ENCODE measurements around the gene HMGCS2.
A peak's percentile ranks its signal among the peaks of the same experiment; 100 is the strongest.
"Not testable (repeated sequence)": the region's sequence is repeated elsewhere in the genome, so short reads cannot be mapped to it uniquely, and the experiment has no call there.

The HMGCS2 gene

DNA sequence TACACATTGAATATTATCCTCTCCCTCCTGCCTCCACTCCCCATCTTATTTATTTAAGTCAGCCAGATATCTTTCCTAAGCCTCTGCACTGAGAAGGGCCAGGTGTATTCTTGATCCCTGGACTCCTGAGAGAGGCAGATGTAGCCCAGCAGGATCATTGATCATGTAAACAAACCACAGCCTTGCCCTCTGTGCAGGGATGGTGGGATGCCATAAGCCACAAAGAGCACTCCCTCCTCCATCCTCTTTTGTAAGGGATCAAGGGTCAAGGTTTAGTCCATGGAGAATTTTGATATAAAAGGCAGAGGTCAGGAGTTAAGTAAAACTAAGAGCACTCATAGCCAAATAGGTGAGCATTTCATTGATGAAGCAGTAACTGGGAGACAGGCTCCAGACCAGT is 39.7 kb downstream of the HMGCS2 start:
- no peak for DNase-seq (ENCODE audit: low spot score)

DNA sequence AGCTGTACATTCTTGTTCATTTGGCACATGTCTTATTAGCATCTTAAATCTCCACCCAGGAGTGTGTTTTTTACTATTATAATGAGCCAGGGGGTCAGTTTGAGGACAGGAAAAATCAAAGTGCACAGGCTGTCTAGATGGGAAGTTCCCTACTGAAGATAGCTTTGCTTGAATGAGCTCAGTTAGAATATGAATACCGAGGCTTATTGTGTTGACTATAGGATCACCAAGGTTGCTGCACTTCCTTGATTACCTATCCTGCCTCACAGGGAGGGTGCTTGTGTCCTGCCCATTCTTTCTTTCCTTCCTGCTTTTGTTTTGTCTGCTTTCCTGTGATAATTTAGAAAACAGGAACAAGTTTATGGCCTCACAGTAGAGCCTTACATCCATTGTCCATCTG is 40.7 kb downstream of the HMGCS2 start:
- DNase-seq (ENCODE audit: low spot score), result no peak

DNA sequence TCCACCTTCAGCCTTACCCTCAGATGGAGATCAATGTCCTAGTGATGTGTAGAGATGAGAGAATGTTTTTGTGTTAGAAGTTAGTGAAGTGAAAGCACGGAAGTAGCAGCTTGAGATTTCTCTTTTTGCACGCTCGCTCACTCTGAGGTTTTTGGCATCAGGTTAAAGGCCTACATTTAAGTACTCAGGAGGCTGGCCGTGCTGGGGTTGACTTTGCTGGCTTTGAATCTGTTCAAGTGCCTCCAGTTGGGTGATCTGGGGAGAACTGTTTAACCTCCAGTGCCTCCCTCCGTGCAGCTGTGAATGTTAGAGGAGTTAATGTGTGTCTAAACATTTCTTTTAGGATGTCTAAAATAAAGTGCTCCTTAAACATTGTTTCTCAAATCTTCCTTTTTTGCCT is 43.1 kb downstream of the HMGCS2 start:
- DNase-seq (ENCODE audit: low spot score), result no peak

DNA sequence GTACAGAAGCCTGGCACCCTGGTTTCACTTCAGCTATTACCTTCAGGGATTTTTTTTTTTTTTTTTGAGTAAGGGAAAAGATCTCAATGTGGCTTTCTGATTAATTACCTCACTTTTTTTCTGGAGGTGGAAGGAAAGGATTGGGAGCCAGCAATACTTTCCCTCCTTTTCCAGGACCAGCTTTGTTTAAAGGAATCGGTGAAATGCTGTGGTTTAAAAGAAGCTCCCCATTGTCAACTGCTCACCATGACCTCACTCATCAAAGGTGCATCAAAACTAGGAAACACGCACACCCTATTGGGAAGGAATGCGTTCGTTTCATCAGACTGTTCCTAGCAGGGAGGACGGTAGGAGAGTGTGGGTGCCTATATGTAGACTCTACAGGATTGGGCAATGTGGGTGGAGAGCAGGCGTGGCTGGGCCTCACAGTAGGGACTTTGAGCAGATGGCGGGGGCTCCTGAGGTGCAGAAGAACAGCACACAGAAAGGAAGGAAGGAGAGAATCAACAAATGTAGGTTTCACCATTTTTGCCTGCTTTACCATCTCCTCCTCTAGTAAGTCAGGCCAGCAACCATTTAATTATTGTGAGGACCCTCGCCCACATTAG is 44.0 kb downstream of the HMGCS2 start:
- DNase-seq (ENCODE audit: low spot score), result no peak

DNA sequence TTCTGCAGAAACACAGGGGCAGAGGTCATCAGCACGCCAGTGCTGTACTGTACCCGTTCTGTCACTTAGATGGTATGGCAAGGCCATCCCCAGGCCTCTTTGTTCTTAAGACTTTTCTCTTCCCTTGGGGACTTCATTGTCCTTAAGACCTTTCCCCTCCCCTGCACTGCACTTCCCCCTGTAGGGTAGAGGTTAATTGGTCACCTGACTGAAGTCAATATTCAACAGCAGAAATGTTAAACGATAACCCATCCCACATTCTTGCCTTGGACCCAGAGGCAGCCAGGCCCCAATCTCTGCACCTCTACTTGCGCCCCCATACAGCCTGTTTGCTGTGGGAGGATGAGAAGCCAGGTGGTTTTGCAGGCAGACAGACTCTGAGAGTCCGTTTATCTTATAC is 46.8 kb downstream of the HMGCS2 start:
- DNase-seq (ENCODE audit: low spot score), result no peak

DNA sequence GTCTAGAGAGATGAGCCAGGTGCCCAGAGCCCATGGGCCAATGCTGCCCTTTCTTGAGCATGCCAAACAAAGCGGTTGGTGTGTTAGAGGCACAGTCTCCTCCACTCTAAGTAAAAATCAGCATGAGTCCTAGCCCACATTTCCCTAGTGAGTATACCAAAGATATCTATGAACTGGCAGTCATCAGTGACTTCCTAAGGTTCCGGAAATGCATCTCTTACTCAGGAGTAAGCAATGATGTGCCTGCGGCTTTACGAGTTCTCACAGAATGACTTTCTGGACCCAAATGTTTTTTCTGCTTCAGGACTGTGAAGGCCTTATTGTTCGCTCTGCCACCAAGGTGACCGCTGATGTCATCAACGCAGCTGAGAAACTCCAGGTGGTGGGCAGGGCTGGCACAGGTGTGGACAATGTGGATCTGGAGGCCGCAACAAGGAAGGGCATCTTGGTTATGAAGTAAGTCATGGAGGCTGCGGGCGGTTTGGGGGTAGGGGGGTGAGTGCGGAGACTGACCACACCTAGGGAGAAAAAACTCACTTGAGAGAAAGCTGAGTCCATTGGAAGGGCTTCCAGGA is 47.8 kb downstream of the HMGCS2 start:
- DNase-seq (ENCODE audit: low spot score), result no peak

DNA sequence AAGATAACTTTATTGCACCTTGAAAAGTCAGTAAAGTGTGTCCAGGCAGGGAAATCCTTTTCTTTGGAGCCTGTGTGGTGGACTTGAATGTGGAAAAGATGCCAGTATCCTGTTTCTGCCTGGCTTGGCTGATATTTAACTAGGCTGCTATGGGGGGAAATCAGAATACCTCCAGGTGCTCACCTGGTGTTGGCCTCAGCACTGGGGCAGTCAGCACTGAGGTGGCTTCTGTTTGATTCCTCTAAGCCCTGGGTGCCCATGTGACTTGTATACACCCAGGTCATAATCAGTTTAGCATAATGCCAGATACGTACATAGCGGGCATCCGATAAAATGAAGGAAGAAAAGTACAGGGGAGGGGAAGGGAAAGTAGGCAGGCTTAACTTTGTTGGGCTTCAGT is 49.7 kb downstream of the HMGCS2 start:
- DNase-seq (ENCODE audit: low spot score), result no peak

DNA sequence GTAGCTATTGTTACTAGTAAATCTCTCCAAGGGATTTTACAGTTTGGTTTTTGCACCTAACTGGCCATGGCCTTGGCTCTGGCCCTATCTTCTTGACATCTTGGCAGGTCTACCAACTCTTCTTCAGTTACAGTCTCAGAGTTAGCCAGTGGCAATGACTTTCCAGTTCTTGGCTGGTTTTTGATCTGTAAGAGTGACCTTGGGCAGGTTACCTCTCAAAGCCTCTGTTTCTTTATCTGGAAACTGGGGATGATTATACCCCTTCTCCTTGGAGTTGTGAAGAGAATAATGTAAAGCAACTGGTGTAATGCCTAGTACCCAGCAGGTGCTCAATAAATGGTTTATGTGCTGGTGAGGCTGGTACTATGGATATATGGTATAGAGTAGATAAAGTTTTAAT is 50.3 kb downstream of the HMGCS2 start:
- no peak for DNase-seq (ENCODE audit: low spot score)

DNA sequence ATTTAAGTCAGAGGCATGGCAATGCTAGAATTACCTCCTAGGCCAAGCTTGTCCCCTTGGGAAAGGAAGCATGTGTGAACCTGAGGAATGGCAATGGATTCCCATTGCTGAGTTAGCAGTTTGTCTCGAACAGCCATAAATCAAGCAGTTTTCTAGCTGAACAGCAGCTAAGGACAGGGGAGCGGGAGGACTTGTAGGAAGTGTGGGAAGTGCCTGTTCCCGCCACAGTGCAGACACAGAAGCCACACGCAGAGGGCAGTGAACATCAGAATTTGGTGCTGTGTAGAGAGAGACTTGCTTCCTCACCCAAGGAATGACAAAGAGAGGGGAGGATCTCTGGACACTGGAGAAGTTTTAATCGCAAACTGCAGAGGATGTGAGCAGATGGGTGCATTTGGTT is 53.2 kb downstream of the HMGCS2 start:
- no peak for DNase-seq (ENCODE audit: low spot score)

DNA sequence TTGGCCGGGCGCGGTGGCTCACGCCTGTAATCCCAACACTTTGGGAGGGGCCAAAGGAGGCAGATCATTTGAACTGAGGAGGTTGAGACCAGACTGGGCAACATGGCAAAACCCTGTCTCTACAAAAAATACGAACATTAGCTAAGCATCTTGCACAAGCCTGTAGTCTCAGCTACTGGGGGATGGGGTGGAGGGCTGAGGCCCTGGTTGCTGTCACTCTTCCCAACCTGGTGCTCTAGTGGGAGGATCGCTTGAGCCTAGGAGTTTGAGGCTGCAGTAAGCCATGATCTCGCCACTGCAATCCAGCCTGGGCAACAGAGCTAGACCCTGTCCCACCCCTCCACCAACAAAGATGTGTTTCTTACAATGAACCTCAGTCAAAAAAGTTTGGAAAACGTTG is 54.1 kb downstream of the HMGCS2 start:
- peak; percentile 42 for DNase-seq (ENCODE audit: low spot score)

DNA sequence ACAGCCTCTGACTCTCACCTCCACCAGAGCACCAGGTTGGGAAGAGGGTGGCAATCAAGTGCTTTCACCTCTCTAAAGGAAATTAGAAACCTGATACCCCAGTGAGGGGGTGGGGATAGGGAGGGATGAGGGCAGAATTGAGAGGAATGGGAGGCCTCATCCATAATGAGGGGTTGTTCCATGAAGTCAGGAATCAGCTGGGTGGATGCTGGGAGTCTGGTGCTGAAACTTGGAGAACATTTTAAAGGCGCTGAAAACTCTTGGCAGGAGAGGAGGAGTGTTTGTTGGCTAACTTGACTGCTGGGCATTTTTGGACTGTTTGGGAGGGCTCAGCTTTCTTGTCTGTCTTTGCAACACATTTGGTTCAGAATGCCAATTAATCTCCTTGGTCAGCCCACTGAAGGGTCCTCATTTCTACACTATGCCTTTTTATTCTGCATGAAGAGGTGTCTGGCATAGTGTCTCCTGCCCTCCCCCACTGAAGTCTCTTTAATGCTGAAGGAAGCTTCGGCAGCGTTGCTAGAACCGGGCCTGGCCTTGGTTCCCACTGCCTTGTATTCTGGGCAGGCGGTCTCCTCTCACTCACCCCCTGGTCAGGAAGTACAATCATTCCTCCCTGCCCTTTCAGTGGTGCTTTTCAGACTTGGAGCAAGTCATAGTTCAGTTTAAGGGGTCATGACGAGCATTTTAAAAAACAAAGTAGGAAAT is 54.8 kb downstream of the HMGCS2 start:
- peak; percentile 52 for DNase-seq (ENCODE audit: low spot score)

DNA sequence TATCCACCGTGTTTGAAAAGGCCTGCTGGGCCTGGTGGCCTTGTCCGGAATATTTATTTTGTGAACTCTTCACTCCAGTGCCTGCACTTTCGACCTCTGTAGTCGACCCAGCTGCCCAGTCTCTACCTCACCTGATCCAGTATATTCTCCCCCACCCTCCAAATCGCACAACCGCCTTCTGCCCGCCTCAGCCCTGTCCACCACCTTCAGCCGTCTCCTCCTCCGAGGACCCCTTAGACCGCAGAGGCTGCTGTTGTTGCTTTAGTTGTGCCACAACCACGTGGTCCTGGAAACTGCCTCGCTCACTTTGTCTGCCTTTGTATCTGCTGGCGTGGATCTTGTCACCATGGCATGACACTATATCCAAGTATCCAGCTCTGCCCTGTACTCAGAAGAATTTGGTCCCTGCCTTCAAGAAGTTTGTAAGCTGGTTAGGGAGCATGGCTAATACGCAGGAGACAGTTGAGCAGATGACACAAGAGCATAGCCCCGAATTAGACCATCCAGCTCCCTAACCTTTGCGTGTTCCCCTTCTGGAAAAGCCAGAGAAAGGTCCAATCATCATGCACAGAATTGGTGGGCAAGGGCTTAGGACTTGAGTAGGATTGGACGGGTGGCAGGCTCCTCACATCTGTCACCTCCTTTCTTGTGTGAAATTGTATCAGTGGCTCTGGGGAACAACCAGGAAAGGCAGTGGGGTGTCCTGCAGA is 55.5 kb downstream of the HMGCS2 start:
- no peak for DNase-seq (ENCODE audit: low spot score)

DNA sequence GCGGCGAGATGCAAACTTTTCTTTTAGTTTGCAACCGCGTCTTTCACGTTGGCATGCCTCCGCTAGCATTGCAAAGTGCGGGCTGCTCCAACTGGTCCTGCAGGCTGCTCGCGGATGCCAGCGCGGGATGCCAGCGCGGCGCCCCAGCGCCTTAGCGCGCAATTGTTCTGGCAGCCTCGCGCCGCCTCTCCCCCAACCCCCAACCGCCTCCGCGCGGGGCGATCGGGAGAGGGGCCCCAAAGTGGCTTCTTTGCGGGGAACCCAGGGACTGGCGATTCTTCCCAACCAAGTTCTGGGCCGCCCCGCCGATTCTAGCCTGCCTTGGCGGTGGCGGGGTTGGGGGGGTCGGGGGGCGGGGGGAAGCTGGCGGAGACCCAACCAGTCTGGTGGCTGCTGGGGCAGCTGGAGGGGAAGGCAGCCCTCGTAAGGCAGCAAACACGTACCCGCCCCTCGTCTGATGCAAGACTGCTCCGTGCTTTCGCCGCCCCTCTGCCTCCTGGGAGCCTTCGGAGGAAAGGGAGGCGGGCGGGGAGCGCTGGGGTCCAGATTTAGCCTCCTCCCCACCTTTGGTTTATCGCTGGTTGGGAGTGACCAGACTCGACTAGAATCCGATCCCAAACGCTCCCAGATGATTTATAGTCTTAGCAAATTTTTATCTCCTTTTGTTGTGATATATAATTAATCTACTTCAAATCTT is 56.2 kb downstream of the HMGCS2 start:
- peak; percentile 95 for DNase-seq (ENCODE audit: low spot score)

DNA sequence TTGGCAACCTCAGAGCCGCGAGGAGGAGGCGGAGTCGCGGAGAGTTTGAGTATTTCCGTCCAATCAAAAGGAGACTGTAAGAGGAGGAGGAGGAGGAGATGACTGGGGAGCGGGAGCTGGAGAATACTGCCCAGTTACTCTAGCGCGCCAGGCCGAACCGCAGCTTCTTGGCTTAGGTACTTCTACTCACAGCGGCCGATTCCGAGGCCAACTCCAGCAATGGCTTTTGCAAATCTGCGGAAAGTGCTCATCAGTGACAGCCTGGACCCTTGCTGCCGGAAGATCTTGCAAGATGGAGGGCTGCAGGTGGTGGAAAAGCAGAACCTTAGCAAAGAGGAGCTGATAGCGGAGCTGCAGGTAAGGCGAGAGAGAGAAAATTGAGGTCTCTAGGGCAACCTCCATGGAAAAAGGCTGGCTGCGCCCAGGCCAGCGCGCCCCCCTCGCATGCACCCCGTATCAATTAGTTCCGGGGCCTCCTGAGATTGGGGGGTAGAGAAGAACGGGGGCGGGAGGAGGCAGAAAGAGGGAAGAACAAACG is 56.8 kb downstream of the HMGCS2 start, which contains the start of gene PHGDH:
TSS of gene PHGDH (plus strand) at position 131 of the 538 bp plus-strand sequence. CDS start at position 220, 89 bp downstream.
- peak; percentile 96 for DNase-seq (ENCODE audit: low spot score)

DNA sequence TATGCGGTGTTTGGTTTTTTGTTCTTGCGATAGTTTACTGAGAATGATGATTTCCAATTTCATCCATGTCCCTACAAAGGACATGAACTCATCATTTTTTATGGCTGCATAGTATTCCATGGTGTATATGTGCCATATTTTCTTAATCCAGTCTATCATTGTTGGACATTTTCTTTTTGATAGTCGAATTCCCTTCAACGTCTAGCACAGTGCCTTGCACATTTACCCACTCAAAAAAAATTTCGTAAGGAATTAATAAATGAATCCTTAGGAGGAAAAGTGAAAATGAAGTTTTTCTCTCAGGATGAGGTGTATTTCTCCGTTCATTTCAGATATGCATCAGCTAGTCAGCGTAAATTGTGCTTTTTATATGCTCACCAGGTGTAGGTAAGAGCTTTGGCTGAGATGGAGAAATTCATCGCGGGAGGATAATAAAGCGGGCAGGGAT is 57.3 kb downstream of the HMGCS2 start:
- not testable (repeated sequence) for DNase-seq (ENCODE audit: low spot score)

DNA sequence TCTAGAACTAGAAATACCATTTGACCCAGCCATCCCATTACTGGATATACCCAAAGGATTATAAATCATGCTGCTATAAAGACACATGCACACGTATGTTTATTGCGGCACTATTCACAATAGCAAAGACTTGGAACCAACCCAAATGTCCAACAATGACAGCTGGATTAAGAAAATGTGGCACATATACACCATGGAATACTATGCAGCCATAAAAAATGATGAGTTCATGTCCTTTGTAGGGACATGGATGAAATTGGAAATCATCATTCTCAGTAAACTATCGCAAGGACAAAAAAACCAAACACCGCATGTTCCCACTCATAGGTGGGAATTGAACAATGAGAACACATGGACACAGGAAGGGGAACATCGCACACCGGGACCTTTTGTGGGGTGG is 62.1 kb downstream of the HMGCS2 start:
- DNase-seq (ENCODE audit: low spot score), result not testable (repeated sequence)

DNA sequence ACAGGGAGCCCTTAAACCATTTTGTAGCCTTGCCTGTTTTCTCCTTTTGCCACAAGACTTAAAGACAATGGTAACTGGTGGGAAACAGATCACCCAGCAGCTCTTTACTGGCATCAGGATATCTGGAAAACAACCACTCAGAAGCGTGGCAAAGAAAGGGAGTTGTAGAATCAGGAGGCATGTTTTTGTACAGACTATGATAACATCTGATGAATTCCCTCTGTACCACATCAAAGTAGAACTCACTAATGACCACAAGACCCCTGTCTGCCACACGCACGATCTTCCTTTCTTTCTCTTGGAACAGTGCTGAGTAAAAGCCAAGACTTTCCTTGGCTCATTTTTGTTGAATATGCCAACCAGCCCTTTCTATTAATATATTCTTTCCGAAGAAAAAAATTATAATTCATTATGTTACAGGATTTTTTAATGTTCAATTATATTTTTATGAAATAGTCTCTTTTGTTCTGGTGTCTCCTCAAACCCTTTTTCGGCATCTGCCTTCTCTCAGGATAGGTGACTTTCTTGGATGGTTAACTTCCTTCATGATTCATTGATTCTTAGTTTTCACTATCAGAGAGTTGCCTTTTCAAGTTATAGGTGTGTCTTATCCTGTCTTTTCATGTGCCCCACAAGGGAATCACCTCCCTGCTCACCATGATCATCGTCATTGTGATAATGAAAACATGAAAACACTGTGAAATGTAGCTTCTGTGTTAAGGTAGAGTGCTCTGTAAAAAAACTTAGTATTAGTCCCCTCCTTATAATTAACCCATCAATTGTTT is 64.8 kb downstream of the HMGCS2 start:
- no peak for DNase-seq (ENCODE audit: low spot score)

DNA sequence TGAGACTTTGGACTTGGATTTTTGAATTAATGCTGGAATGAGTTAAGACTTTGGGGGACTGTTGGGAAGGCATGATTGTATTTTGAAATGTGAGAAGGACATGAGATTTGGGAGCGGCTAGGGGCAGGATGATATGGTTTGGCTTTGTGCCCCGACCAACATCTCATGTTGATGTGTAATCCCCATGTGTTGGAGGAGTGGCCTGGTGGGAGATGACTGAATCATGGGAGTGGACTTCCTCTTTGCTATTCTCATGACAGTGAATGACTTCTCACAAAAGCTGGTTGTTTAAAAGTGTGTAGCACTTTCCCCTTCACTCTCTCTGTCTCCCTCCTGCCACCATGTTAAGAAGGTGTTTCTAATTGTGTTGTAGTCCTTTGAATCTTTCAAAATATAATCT is 66.3 kb downstream of the HMGCS2 start:
- DNase-seq (ENCODE audit: low spot score), result peak; percentile 16

DNA sequence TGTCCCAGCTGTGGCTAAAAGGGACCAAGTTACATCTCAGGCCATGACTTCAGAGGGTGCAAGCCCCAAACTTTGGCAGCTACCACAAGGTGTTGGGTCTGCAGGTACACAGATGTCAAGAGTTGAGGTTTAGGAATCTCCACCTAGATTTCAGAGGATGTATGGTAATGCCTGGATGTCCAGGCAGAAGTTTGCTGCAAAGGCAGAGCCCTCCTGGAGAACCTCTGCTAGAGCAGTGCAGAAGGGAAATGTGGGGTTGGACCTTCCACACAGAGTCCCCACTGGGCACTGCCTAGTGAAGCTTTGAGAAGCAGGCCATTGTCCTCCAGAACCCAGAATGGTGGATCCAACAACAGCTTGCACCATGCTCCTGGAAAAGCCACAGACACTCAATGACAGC is 67.0 kb downstream of the HMGCS2 start:
- DNase-seq (ENCODE audit: low spot score), result no peak

DNA sequence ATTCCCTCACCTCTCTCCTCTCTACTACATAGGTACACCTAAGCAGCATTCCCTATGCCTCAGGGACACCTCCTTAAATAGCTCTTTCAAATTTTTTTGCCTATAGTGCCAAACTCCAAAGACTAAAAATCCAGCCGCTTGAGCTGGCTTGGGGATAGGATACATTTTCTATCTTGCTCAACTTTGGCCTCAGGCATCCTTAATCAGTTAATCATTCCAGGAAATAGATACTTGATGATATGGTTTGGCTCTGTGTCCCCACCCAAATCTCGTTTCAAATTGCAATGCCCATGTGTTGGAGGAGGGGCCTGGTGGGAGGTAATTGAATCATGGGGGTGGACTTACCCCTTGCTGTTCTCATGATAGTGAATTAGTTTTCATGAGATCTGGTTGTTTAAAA is 68.4 kb downstream of the HMGCS2 start:
- DNase-seq (ENCODE audit: low spot score), result no peak
